HEK293 (cell line): ENCODE data around the gene MELK.

Experiments
- CTCF ChIP-seq: fragments of 450-650 bp; formaldehyde crosslinking; IDR thresholded peaks from 2 replicates; pipeline ENCODE4 v1.5.1; 2016; ENCODE audit warnings: missing biosample characterization, missing genetic modification characterization
- OSR2 ChIP-seq: fragments of 450-650 bp; formaldehyde crosslinking; IDR thresholded peaks from 2 replicates; pipeline ENCODE4 v1.5.1; 2016; ENCODE audit warnings: missing biosample characterization, missing genetic modification characterization

DNA sequence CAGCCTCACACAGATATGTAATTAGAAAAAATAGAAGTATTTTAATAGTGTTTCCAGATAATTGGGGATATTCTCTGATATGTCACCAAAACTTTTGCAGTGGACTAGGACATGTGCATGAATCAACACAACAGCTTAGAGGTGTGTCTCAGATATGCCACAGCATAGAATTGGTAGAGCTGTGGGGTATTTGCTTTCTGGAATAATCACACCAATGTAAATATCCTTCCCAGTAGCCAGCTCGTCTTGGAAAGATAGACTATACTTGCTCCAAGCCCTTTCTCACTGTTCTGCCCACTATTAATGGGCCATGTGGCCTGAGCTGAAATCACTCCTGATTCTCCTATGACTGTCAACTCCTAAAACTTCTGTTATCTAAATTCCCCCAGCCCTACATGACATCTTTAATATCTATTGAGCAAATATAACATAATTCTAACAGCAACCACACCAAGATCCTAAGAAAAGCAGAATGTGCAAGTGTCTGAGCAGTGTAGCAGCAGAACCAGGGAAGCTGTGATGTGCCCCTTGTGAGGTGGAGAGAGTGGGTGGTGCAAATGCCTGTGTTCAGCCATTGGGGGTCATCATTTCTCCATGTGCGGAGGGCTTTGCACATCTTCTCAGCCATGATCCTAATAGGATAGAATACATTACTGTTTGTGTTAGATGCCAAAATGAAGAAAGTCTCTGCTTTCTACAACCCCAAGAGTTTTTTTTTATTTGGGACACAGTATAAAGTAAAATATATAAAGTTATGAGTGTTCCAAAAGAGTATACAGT lies 65.0 kb downstream of the MELK start:
- TF ChIP-seq OSR2 (tag by site-specific recombination): no peak
- peak; percentile 31; the same call in 1 of the 2 replicates for TF ChIP-seq CTCF (tag by site-specific recombination)
